Hematopoietic multipotent progenitor cell treated with erythropoietin and hydrocortisone succinate and interleukin-3 and kit ligand, for 8 days (in vitro differentiated cells): ENCODE data around the gene PYGO2.
A peak's percentile ranks its signal among the peaks of the same experiment; 100 is the strongest.
"Not testable (repeated sequence)": the region's sequence is repeated elsewhere in the genome, so short reads cannot be mapped to it uniquely, and the experiment has no call there.

Experiments used
- DNase-seq: peaks from one replicate; pipeline ENCODE4 v3.0.0-alpha.2; 2015

PYGO2 gene

DNA sequence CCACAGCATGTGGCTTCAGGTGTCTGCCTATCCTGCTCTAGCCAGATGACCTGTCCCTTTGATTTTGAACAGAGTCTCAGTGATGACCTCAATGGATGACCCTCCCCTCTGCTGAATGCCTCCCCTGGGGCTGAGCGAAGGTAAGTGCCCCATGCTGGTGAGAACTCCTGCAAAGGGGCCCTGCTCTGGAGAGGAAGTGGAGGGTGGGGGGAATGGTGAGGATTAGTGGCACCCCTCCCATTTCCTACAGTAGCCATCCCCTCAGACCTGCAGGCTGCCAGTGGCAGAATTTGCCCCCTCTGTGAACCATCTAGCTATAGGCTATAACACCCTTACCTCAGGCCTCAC is 21.4 kb downstream of the PYGO2 start:
- DNase-seq = no peak

GRCh38 chr1:154938604-154939399 is 22.8 kb downstream of the PYGO2 start:
- no peak for DNase-seq

GRCh38 chr1:154937988-154938386 is 23.6 kb downstream of the PYGO2 start:
- DNase-seq = no peak

GRCh38 chr1:154937085-154937987 is 24.2 kb downstream of the PYGO2 start:
- peak; percentile 92 for DNase-seq

GRCh38 chr1:154936555-154937084 is 25.0 kb downstream of the PYGO2 start, which contains the start of gene PMVK:
Gene PMVK, minus strand, starts transcription at chr1:154936719. Its CDS starts 34 bp downstream, at chr1:154936685.
- DNase-seq = peak; percentile 97

DNA sequence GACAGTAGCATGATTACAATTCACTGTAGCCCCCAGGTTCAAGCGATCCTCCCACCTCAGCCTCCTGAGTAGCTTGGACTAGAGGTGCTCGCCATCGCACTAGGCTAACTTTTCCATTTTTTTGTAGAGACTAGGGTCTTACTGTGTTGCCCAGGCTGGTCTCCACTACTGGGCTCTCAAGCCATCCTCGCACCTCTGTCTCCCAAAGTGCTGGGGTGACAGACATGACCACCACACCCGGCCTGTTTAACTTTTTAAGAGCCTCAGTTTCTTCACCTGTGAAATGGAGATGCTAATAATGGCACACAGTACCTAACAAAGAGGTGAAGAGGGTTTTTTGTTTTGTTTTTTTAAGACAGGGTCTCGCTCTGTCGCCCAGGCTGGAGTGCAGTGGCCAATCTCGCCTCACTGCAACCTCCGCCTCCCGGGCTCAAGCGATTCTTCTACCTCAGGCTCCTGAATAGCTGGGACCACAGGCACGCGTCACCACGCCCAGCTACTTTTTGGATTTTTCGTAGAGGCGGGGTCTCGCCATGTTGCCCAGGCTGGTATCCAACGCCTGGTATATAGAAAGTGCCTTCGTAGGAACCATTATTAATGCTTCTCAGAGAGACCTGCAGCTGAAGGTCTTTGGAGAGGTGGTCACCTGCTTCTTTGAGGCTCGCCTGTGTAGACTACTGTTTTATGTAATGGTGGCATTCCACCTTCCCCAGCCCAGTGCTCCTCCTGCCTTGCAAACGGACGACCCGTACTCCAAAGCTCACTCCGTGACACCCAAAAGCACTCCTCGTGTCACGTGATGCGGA is 25.6 kb downstream of the PYGO2 start:
- DNase-seq = no peak

GRCh38 chr1:154934358-154934948 is 27.1 kb downstream of the PYGO2 start:
- no peak for DNase-seq

- DNase-seq = no peak
Measured at GRCh38 chr1:154931940-154932487, 29.6 kb downstream of the PYGO2 start.

DNA sequence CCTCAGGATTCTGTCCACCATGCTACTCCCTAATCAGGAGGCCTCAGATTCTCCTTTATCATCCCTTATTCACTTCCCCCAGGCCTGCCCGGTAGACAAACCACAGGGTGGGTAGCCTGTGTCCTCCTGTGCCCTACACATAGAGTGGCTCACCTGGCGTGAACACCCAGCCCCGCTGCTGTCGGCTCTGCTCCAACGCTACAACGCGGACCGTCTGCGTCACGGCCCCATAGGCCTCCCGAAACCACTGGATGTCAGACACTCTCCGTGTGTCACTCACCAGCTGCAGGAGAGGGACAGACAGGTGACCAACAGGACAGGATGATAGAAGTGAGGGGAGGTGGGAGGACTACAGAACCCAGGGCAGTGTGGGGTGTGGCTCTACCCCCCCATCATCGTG is 35.4 kb downstream of the PYGO2 start:
- no peak for DNase-seq

GRCh38 chr1:154925335-154926170 is 36.0 kb downstream of the PYGO2 start:
- no peak for DNase-seq

GRCh38 chr1:154923695-154924094 is 37.9 kb downstream of the PYGO2 start:
- no peak for DNase-seq

DNA sequence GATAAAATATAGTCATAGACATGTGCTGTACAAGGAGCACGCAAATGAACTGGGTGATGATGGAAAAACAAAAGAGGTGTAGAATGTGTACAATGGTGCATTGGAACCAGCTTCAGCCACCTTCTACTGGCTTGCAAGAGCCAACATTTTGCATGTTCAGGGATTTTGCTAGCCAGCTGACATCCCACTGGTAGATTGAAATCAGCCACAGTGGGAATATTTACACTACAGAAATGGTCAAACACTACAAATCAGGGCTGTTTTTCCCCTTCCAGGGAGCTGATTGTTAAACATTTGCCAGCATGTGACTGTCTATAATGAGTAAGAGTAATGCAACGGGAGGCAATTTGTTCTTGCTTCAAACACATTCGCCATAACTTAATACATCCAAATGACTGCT is 48.3 kb downstream of the PYGO2 start:
- DNase-seq = no peak

GRCh38 chr1:154912755-154913154 is 48.8 kb downstream of the PYGO2 start:
- DNase-seq = no peak

DNA sequence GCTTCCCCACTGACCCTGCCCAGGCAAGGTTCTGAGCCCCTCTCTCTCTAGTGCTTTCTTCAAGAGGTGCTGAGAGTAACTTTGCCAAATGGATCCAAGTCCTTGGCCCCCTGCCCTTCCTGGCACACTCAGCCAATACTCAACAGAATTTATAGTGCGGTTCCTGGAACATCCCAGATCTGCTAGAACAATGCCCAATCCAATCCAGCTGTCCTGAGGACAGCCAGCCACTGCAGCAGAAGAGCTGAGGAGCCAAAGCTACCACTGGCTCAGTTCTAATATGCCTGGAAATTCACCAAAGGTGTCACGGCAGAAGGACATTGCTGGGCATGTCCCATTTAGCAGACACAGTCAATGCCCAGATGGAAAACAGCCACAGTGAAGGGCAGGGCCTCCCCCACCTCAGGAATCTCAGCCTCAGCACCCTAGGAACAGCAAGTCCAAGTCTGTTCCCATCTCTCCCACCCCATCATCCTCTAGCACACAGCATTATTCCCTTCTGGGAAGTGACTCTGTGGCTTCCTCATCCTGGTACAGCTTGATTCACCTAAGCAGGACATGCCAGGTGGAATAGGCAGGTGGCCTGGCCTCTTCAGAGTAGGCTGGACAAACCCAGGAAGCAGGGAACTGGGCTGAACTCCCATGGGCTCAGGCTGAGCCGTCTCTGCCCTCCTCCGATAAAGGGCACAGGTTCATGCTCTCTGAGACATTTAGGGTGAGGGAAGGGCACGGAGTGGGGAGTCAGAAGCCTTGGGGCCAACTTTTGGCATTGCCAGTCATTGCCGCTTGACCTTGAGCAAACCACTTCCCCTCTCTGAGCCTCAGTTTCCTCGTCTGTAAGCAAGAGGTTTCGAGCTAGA is 49.7 kb downstream of the PYGO2 start:
- DNase-seq = no peak

- DNase-seq = no peak
Measured at GRCh38 chr1:154910851-154911250, 50.7 kb downstream of the PYGO2 start.

GRCh38 chr1:154908937-154909336 is 52.6 kb downstream of the PYGO2 start:
- no peak for DNase-seq

DNA sequence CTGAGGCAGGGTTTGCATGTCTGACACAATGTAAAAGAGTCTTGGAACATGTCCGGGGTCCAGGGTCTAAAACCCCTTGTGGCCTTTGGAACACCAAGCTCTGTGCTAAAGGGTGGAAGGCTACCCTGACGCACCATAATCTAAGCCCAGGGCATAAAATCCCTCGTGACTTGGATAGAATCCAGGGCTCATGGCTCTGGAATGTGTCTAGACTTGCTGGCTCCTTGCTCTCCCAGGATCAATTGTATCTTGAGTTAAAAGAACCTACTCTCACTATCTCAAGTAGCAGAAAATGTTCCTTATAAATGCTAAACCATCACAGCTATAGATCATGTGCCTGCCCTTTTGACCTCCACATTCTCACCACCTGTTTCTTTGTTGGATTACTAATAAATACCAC is 53.5 kb downstream of the PYGO2 start:
- not testable (repeated sequence) for DNase-seq
